ENCODE results near the gene ARHGEF25.
"Not testable (repeated sequence)": the region's sequence is repeated elsewhere in the genome, so short reads cannot be mapped to it uniquely, and the experiment has no call there.

ARHGEF25 gene

GRCh38 chr12:57586128-57586527, 25.1 kb upstream of the ARHGEF25 start:
- Histone ChIP-seq H3K79me2 (ENCODE audit: insufficient read depth, low read depth) (no peaks in the 10 kb centered on the region), H3K4me3 (IDR thresholded peaks at IDR 0.05; ENCODE audit: insufficient read depth, low read depth, low read length) (no peak overlapping the region), H3K4me2 (no peak overlapping the region), H2AFZ (ENCODE audit: low read depth) (no peak overlapping the region), H3K27me3 (ENCODE audit: insufficient read depth, low read depth) (no peaks in the 10 kb centered on the region; the same call in 1 of the 2 replicates), H4K20me1 (ENCODE audit: insufficient read depth) (no peaks in the 10 kb centered on the region), H3K36me3 (ENCODE audit: insufficient read depth) (no peaks in the 10 kb centered on the region), H3K4me1 (ENCODE audit: low read depth, poor library complexity, severe bottlenecking) (peaks cover 15% of the 10 kb centered on the region), H3K9ac (no peak overlapping the region), H3K27ac (no peak overlapping the region)
- no peak for TF ChIP-seq CTCF (conservative IDR thresholded peaks at IDR 0.05; ENCODE audit: low read depth, low read length)

DNA sequence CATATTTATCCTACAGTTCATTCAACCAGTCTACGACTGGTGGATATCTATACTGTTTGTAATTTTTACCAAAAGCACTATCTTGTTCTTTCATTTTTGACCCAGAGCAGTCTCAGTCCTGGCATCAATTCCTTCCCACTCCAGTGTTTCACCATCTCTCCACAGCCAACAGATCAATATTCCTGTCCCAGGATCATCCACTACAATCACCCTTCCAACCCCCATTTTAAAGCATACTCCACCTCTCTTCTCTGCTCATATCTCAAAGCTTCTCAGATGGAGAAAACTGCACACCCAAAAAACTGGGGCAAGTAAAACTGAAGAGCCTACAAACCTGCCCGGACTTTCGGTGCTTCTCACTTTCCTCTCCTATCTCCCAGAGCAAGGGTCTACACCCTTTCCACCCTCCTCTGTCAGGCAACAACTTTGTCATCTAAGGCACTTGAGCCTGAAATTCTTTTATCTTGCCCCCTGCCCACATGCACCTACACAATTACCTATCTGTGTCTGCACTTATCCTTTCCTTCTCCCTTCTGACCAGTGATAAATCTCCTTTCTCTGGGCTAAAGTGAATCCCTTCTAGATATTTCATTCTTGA, 24.3 kb upstream of the ARHGEF25 start:
- Histone ChIP-seq H3K4me3 (IDR thresholded peaks at IDR 0.05; ENCODE audit: insufficient read depth, low read depth, low read length) (no peak overlapping the region), H3K27ac (no peak overlapping the region), H3K9ac (no peak overlapping the region), H3K36me3 (ENCODE audit: insufficient read depth) (no peaks in the 10 kb centered on the region), H3K4me1 (ENCODE audit: low read depth, poor library complexity, severe bottlenecking) (peaks cover 20% of the 10 kb centered on the region), H3K4me2 (no peak overlapping the region), H3K79me2 (ENCODE audit: insufficient read depth, low read depth) (peaks cover 8% of the 10 kb centered on the region; the same call in 1 of the 2 replicates), H4K20me1 (ENCODE audit: insufficient read depth) (no peaks in the 10 kb centered on the region), H3K27me3 (ENCODE audit: insufficient read depth, low read depth) (no peaks in the 10 kb centered on the region; the same call in 1 of the 2 replicates), H2AFZ (ENCODE audit: low read depth) (no peak overlapping the region)
- TF ChIP-seq CTCF (conservative IDR thresholded peaks at IDR 0.05; ENCODE audit: low read depth, low read length) = no peak

DNA sequence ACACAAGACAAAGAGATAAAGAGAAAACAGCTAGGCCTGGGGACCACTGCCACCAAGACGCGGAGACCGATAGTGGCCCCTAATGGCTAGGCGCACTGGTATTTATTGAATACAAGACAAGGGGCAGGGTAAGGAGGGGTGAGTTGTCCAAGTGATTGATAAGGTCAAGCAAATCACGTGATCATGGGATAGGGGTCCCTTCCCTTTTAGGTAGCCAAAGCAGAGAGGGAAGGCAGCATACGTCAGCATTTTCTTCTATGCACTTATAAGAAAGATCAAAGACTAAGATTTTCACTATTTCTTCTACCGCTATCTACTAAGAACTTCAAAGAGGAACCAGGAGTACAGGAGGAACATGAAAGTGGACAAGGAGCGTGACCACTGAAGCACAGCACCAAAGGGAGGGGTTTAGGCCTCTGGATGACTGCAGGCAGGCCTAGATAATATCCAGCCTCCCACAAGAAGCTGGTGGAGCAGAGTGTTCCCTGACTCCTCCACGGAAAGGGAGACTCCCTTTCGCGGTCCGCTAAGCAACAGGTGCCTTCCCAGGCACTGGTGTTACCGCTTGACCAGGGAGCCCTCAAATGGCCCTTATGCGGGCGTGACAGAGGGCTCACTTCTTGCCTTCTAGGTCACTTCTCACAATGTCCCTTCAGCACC, 22.2 kb upstream of the ARHGEF25 start:
- H3K4me3 ChIP-seq (IDR thresholded peaks at IDR 0.05; ENCODE audit: insufficient read depth, low read depth, low read length); H4K20me1 ChIP-seq (ENCODE audit: insufficient read depth); H2AFZ ChIP-seq (ENCODE audit: low read depth); H3K4me2 ChIP-seq; H3K27ac ChIP-seq; H3K27me3 ChIP-seq (ENCODE audit: insufficient read depth, low read depth); H3K36me3 ChIP-seq (ENCODE audit: insufficient read depth); H3K9ac ChIP-seq: not testable (repeated sequence)
- Histone ChIP-seq H3K79me2 (ENCODE audit: insufficient read depth, low read depth) (peaks cover 18% of the 10 kb centered on the region; the same call in 1 of the 2 replicates), H3K4me1 (ENCODE audit: low read depth, poor library complexity, severe bottlenecking) (peaks cover 27% of the 10 kb centered on the region)

DNA sequence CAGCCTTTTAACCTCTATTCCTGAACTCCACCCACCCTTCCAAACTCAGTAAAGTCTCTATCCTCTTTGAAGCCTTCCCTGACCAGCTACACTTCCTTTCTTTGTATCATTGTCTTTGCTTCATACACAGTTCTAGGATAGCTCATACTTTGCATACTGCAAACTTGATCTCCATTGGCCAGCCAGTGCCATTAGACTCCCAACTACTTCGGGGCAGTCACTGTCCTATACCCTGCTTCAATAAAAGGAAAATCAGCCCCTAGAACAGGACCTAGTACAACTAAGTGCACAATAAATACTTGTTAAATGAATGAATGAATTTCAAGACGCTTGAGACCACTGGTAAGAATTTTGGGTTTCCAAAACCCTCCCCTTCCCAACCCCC, 20.8 kb upstream of the ARHGEF25 start:
- Histone ChIP-seq H2AFZ (ENCODE audit: low read depth) (peak overlapping the region; percentile 76), H3K27me3 (ENCODE audit: insufficient read depth, low read depth) (no peaks in the 10 kb centered on the region; the same call in 1 of the 2 replicates), H3K4me3 (IDR thresholded peaks at IDR 0.05; ENCODE audit: insufficient read depth, low read depth, low read length) (peak overlapping the region; percentile 57), H3K36me3 (ENCODE audit: insufficient read depth) (no peaks in the 10 kb centered on the region), H4K20me1 (ENCODE audit: insufficient read depth) (no peaks in the 10 kb centered on the region), H3K27ac (0 out of 2 replicates have a peak overlapping the region, but pooled peaks have one; percentile 2), H3K79me2 (ENCODE audit: insufficient read depth, low read depth) (peaks cover 18% of the 10 kb centered on the region; the same call in 1 of the 2 replicates), H3K4me1 (ENCODE audit: low read depth, poor library complexity, severe bottlenecking) (peaks cover 27% of the 10 kb centered on the region), H3K4me2 (peak overlapping the region; percentile 96), H3K9ac (peak overlapping the region; percentile 53)
- TF ChIP-seq CTCF (conservative IDR thresholded peaks at IDR 0.05; ENCODE audit: low read depth, low read length) = no peak
